Measurements from ENCODE around the gene RAPGEF3.

The RAPGEF3 gene

DNA sequence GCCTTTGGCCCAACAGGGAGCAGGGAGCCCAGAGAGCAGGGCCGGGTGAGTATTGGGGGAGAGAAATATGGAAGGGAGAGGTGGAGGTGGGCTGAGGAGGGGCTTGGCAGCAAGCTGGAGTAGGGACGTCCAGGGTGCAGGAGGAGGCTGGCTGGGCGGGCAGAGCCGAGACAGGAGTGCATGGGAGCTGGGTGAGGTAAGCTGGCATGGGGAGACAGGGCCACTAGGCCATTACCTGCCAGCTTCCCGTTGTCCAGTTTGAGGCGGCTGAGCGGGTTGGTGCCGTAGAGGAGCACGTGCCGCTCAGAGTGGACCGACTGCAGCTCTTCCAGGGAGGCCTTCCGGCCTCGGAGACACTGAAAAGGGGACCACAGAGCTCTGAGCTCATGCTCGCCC, 32.7 kb upstream of the RAPGEF3 start:
- DNase-seq (ENCODE audit: low read depth in 2 of 2) = no peak

- no peak for DNase-seq (ENCODE audit: low read depth in 2 of 2)
Observed at GRCh38 chr12:47790676-47791350, 32.1 kb upstream of the RAPGEF3 start.

- DNase-seq (ENCODE audit: low read depth in 2 of 2) = no peak
Observed at GRCh38 chr12:47789712-47790489, 31.2 kb upstream of the RAPGEF3 start.

- no peak for DNase-seq (ENCODE audit: low read depth in 2 of 2)
Observed at GRCh38 chr12:47789141-47789540, 30.5 kb upstream of the RAPGEF3 start.

DNA sequence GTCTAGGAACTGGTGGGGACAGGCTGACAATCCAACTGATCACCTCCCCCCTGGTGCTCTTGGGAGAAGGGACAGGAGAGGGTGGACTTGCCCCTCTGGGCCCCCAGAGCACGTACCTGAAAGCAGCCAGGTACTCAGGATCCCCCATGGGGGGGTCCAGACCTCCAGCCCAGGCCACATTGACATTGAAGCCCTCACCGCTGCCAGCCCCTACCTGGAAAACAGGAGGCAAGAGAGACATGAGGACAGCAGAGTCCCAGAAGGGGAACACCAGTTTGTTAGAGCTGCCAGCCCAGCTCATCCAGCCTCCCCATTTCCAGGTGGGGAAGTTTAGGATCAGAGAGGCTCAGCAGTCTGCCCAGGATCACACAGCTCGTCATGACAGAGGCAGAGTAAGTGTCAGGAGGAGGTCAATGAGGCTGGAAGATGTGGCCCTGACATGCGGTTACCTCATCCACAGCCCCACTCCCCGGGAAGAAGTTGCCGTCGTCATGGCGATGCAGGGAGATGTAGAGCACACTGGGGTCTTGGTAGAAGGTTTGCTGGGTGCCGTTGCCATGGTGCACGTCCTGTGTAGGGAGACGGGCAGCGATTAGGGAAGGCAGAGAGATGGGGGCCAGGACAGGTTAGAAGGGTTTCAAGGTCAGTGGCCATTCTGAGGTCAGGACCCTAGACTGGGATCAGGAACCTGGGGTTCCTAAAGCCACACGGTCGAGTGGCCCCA, 29.1 kb upstream of the RAPGEF3 start:
- DNase-seq (ENCODE audit: low read depth in 2 of 2) = no peak

GRCh38 chr12:47786662-47787280, 28.1 kb upstream of the RAPGEF3 start:
- DNase-seq (ENCODE audit: low read depth in 2 of 2) = no peak

DNA sequence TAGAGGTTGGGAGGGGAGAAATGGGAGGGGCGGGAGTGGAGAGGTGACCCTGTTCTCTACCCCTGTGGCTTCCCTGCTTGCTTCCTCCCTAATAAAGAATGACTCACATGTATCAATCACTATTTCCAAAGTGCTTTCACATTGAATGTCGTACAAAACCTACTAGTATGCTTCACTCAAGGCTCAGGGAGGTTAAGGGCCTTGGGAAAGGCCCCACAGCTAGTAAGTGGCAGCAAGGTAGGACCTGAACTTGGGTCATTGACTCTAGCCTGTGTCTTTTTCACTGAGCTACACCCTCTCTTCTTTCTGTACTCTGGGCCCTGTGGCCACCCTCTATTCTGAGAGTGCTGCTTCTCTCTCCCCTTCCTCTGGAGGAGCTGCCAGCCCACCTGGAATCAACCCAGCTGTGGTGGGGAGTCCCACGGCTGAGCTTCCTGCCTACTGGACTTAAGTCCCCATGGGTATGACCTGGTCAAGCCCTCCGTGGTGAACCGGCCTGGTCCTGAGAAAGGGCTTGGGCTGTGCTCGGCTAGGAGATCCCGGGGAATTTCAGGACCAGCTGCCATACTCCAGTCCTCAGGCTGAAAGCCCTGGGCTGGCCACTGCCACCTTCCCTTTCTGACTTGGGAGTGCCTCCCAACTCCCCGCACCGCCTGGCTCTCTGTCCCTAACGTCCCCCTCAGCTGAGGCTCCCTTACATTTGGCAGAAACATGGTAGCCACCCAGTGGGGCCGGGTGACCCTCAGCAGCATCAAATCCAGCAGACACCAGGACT, 27.4 kb upstream of the RAPGEF3 start:
- DNase-seq (ENCODE audit: low read depth in 2 of 2) = no peak

GRCh38 chr12:47785036-47785886, 26.6 kb upstream of the RAPGEF3 start:
- no peak for DNase-seq (ENCODE audit: low read depth in 2 of 2)

- DNase-seq (ENCODE audit: low read depth in 2 of 2) = no peak
Observed at GRCh38 chr12:47783821-47784819, 25.4 kb upstream of the RAPGEF3 start.

DNA sequence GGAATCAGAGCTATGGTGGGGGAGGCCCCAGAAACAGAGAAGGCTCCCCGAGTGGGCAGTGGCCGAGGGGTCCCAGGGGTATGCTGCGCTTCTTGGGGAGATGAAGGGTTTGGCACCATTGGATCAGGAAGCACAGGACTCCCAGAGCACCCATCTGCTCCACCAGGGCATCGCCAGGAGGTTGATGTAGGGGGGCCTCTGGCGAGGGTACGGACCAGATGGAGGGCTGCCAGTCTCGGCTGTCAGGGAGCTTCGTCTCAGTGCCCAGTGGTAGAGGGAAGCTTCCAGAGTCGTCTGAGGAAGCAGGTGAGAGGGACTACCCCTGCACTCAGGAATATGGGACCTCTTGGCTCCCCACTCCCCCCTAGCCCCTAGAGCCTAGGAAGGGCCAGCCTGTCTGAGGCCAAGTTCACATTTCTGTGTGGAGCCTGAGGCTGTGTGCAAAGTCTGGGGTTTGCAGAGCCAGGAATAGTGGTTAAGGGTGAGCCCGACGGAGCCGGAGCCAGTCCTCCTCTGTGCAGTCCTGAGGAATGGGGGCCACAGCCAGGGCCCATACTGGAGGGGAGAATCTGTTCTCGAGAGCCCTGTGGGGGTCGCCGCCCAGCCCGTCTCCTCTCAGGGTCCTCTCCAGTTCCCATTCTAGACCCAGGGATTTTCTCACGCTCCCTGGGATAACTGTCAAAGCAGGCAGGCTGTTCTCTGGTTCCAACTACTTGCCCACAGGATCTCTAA, 24.5 kb upstream of the RAPGEF3 start:
- no peak for DNase-seq (ENCODE audit: low read depth in 2 of 2)

GRCh38 chr12:47782372-47782770, 23.7 kb upstream of the RAPGEF3 start:
- no peak for DNase-seq (ENCODE audit: low read depth in 2 of 2)

DNA sequence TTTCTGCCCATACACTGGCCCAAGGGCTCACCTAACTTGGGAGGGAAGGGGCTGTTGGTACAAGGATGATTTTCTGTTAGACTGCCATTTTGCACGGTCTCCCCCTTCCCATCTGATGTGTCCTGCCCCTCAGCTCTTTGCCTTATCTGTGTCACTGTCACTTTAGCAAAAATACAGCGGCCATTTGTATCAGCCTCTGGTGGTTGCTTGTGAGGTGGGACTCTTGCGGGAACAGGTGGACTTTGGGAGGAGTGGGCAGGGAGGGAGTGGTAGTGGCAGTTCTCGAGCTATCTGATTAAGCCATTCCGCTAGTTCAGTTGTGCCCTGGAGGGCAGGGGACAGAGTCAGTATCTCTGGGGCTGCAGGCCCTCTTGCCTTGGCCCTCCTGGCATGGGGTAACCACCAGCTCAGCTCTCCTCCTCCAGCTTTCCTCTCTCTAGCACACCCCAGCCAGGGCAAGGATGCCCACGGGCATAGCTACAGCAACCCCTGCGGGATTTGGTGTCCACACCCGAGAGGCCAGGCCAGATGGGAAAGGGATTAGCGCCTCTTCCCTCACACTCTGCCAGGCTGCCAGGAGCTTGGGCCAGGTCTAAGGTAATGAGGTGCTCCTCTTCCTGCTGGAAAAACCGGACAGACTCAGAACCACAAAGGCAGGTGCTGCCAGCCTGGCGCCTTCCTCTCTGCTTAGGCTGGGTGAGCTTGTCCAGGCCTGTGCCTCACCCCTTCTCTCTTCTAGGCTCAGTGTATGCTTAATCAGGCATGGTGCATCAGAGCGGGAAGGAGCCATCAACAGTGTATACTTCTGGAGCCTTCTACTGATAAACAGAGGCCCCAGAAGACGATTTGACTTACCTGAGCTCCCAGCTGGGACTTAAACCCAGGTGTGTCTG, 23.0 kb upstream of the RAPGEF3 start:
- no peak for DNase-seq (ENCODE audit: low read depth in 2 of 2)

DNA sequence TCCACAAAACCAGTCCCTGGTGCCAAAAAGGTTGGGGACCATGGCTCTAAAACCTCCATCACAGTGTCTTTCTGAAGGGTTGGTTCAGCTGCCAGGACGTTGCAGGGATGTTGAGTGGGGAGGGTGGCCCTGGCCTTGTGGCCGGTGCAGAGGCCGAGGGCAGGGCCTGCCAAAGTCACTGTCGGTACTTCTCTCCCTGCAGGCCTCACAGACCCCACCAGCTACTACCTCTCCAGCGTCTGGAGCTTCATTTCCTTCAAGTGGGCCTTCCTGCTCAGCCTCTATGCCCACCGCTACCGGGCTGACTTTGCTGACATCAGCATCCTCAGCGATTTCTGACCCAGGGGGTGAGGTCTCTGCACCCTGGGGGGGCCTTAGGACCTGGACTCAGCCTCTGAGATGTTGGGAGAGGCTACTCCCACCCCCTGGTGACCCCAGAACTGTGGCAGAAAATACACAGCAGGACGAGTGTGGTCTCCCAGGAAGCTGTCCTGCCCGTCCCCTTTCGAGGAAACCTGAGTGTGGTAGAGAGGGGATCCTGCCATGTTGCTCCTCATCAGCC, 21.3 kb upstream of the RAPGEF3 start:
- DNase-seq (ENCODE audit: low read depth in 2 of 2) = no peak

DNA sequence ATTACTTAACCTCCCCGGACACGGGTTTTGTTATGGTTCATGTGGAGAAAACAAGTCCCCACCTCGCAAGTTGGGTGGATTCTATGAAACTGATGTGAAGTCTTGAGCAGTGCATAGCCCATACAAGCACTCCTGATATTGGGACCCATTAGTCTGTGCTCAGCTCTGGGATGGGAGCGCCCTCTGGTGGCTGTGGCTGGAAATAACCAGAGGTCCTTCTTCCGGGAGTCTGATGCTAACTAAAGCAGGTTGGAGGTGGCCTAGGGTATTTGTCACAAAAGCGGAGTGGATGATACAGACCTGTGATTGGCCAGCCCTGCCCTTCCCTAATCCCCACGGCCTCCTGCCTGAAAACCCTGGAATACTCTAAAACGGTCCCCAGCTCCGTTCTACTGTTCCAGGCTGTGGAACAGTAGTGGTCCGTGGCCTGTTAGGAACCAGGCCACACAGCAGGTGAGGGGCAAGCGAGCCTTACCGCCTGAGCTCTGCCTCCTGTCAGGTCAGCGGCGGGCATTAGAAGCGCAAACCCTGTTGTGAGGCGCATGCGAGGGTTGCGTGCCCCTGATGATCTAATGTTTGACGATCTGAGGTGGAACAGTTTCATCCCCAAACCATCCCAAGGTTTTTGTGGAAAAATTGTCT, 20.7 kb upstream of the RAPGEF3 start:
- DNase-seq (ENCODE audit: low read depth in 2 of 2) = peak; percentile 86 to 95

DNA sequence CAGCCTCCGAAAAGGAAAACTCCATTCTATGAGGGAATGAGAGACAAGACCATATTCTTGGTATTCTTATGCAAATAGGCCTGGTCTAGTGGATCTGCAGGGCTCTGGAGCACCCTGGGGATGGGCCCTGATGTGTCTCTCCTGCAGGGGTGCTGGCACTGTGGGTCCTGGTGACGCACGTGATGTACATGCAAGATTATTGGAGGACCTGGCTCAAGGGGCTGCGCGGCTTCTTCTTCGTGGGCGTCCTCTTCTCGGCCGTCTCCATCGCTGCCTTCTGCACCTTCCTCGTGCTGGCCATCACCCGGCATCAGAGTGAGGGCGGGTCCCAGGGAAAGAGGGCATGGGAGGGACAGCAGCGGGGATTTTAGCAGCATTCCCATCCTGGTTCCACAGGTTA, 20.2 kb upstream of the RAPGEF3 start:
- no peak for DNase-seq (ENCODE audit: low read depth in 2 of 2)

DNA sequence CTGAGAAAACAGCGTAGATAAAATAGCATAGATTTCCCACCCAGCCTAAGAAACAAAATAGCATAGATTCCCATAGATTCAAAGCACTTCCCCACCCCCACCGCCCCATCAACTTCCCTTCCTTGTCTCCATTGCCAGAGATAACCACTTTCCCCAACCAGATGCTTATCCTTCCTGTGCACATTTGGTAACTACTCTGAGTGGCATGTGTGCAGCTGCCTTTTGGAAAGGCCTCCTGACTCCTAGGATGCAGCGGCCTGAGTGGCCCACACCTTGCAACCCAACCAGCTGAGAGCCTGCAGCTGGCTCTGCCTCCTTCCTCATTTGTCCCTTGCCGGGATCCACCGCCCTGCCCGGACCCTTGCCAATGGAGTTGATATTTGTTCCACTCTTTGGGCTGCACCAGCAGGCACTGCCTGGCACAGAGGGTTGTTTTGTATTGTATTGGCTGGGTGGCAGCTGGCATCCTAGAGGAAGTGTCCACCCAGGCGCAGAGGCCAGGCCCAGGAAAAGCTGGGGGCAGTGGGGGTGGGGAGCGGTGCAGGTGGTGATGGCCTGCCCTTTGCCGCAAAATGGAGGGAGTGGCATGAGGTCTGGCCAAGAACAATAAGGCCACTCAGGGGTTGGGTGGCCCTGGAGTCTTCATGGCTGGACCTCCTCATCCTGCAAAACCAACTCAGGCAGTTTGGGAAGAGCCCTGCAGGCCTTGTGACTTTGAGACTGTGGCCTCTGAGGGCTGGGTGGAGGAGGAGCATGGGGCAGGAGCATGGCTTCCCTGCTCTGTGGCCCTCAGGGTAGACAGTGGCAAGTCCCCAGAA, 19.3 kb upstream of the RAPGEF3 start:
- no peak for DNase-seq (ENCODE audit: low read depth in 2 of 2)
